Esophagus squamous epithelium (tissue), 4 donors: ENCODE data around the gene FUT1.

Experiments
- CTCF ChIP-seq, 6 experiments: fragments of 450-650 bp in 4 of 6; fragments of 200-600 bp in 2 of 6; sonication (generic) in 2 of 6; IDR thresholded peaks; one replicate each; pipeline ENCODE4 v1.5.1; 2016 to 2019; ENCODE audit warnings: antibody characterized with exemption in 6 of 6, mild to moderate bottlenecking in 4 of 6, moderate library complexity in 4 of 6
- POLR2A ChIP-seq, 4 donors: fragments of 450-650 bp; IDR thresholded peaks; one replicate each; pipeline ENCODE4 v1.6.1; 2017; ENCODE audit warnings: antibody characterized with exemption in 4 of 4, mild to moderate bottlenecking in 4 of 4, moderate library complexity in 3 of 4

- TF ChIP-seq CTCF (IDR thresholded peaks at IDR 0.05) (no peak), POLR2A (IDR thresholded peaks at IDR 0.05) (no peak)
These were observed 36.7 kb downstream of the FUT1 start for GRCh38 chr19:48715681-48716171.
